Neural progenitor cell (in vitro differentiated cells): ENCODE measurements around the gene LMAN2L. TPM values are rescaled to one million over a fixed set of nuclear protein-coding genes. Genes with fewer than 3 reads are reported as not detected.

Experiments
- DNase-seq: peaks from one replicate; pipeline ENCODE4 v3.0.0-alpha.2; 2016; ENCODE audit warnings: low spot score
- H2AFZ ChIP-seq: fragments of 200-600 bp; sonication (generic); replicated peaks from 2 replicates; pipeline ENCODE4 v1.6.1; 2016; ENCODE audit warnings: antibody characterized with exemption
- H3F3A ChIP-seq: fragments of 200-600 bp; sonication (generic); 2 replicates; pipeline ENCODE4 v1.6.1; 2016; ENCODE audit warnings: antibody characterized with exemption, low read depth
- H3K27ac ChIP-seq: fragments of 200-600 bp; sonication (generic); 2 replicates; pipeline ENCODE4 v1.5.1; 2016; ENCODE audit warnings: mild to moderate bottlenecking
- H3K27me3 ChIP-seq: fragments of 200-600 bp; sonication (generic); 2 replicates; pipeline ENCODE4 v1.6.1; 2016; ENCODE audit warnings: mild to moderate bottlenecking, moderate library complexity
- H3K36me3 ChIP-seq: fragments of 200-600 bp; sonication (generic); 2 replicates; pipeline ENCODE4 v1.5.1; 2016
- H3K4me1 ChIP-seq: fragments of 200-600 bp; sonication (generic); 2 replicates; pipeline ENCODE4 v1.6.1; 2016; ENCODE audit warnings: mixed run types
- H3K4me2 ChIP-seq: fragments of 200-600 bp; sonication (generic); 2 replicates; pipeline ENCODE4 v1.6.1; 2016
- H3K4me3 ChIP-seq: fragments of 200-600 bp; sonication (generic); 2 replicates; pipeline ENCODE4 v1.5.1; 2016
- H3K79me2 ChIP-seq: fragments of 200-600 bp; sonication (generic); 2 replicates; pipeline ENCODE4 v1.6.1; 2016; ENCODE audit warnings: low read depth
- H3K9ac ChIP-seq: fragments of 200-600 bp; sonication (generic); 2 replicates; pipeline ENCODE4 v1.6.1; 2016
- H3K9me3 ChIP-seq: fragments of 200-600 bp; sonication (generic); 2 replicates; pipeline ENCODE4 v1.5.1; 2016; ENCODE audit warnings: low read depth
- H4K20me1 ChIP-seq: fragments of 200-600 bp; sonication (generic); 2 replicates; pipeline ENCODE4 v1.6.1; 2016; ENCODE audit warnings: low read depth
- H3K27ac Mint-ChIP-seq: 3 replicates; pipeline ENCODE4 v1.8.0; 2021; ENCODE audit warnings: mixed read lengths
- H3K27me3 Mint-ChIP-seq: 2 replicates; pipeline ENCODE4 v1.8.0; 2022; ENCODE audit warnings: low read depth, mild to moderate bottlenecking, inconsistent platforms, moderate library complexity, mixed read lengths; ENCODE audit not compliant: insufficient read depth
- H3K36me3 Mint-ChIP-seq: 3 replicates; pipeline ENCODE4 v1.8.0; 2021; ENCODE audit warnings: mixed read lengths
- H3K4me1 Mint-ChIP-seq: 3 replicates; pipeline ENCODE4 v1.8.0; 2021; ENCODE audit warnings: mixed read lengths
- H3K4me3 Mint-ChIP-seq: 3 replicates; pipeline ENCODE4 v1.8.0; 2021; ENCODE audit warnings: mild to moderate bottlenecking, moderate library complexity, mixed read lengths
- H3K9me3 Mint-ChIP-seq: 3 replicates; pipeline ENCODE4 v1.8.0; 2020; ENCODE audit warnings: mixed read lengths
- EZH2 ChIP-seq: fragments of 200-600 bp; sonication (generic); IDR thresholded peaks from 2 replicates; pipeline ENCODE4 v1.6.1; 2017; ENCODE audit warnings: antibody characterized with exemption, mild to moderate bottlenecking, moderate library complexity
- EZH2phosphoT487 ChIP-seq: fragments of 200-600 bp; sonication (generic); IDR thresholded peaks from 2 replicates; pipeline ENCODE4 v1.6.1; 2017; ENCODE audit warnings: antibody characterized with exemption
- total RNA-seq: library from RNA; depleted of rRNA; stranded (reverse); fragments of >200 nt; gene quantifications from 2 replicates; pipeline ENCODE4 v1.2.3, GENCODE V29; 2015; ENCODE audit warnings: low replicate concordance
- TF ChIP-seq, protein P1 (sequence below): fragments of 200-600 bp; sonication (generic); IDR thresholded peaks from 2 replicates; pipeline ENCODE4 v1.5.1; 2017; ENCODE audit warnings: antibody characterized with exemption, mild to moderate bottlenecking

Gene LMAN2L
- total RNA-seq, 1 donor from 2014 or later, result 25.9 TPM

DNA sequence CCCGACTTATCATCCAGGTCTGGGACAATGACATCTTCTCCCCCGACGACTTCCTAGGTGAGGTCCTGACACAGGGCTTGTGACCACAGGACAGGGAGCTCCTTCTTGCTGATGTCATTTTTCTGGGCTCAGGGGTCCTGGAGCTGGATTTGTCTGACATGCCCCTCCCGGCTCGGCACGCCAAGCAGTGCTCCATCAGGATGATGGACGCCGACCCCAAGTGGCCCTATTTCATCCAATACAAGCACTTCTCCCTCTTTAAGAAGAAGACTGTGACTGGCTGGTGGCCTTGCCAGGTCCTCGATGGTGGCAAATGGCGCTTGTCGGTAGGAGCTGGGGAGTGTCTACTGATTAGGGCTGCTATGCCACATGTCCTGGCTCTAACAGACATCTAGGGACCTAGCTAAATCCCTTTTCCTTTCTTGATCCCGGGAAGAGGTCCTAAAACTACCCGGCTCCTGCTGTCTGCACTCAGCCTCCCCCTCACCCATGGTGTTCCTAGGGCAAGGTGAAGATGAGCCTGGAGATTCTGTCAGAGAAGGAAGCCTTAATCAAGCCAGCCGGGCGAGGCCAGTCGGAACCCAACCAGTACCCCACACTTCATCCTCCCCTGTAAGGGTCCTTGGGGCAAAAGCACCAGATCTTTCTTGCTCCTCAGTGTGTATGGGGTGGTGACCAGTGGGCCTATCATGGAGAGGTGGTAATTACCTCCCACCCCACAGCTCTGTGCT is 36.7 kb downstream of the LMAN2L start:
- Mint-ChIP-seq H3K36me3 (peaks cover 47% of the 10 kb centered on the region), H3K9me3 (no peaks in the 10 kb centered on the region), H3K4me3 (no peak overlapping the region), H3K27me3 (no peaks in the 10 kb centered on the region), H3K27ac (no peak overlapping the region), H3K4me1 (no peaks in the 10 kb centered on the region)
- H3K79me2 ChIP-seq, result no peaks in the 10 kb centered on the region
- H3K4me3 ChIP-seq, result no peak overlapping the region
- H3K4me1 ChIP-seq, result no peaks in the 10 kb centered on the region
- no peak overlapping the region for H2AFZ ChIP-seq
- H3K27me3 ChIP-seq, result no peaks in the 10 kb centered on the region
- H3K4me2 ChIP-seq, result no peak overlapping the region
- no peaks in the 10 kb centered on the region for H3F3A ChIP-seq
- H3K9ac ChIP-seq, result no peak overlapping the region
- no peaks in the 10 kb centered on the region for H3K9me3 ChIP-seq
- no peak for TF ChIP-seq EZH2phosphoT487
- no peak for TF ChIP-seq EZH2
- no peaks in the 10 kb centered on the region for H3K36me3 ChIP-seq
- no peak overlapping the region for H3K27ac ChIP-seq
- no peak for DNase-seq
- peaks cover 2% of the 10 kb centered on the region for H4K20me1 ChIP-seq

DNA sequence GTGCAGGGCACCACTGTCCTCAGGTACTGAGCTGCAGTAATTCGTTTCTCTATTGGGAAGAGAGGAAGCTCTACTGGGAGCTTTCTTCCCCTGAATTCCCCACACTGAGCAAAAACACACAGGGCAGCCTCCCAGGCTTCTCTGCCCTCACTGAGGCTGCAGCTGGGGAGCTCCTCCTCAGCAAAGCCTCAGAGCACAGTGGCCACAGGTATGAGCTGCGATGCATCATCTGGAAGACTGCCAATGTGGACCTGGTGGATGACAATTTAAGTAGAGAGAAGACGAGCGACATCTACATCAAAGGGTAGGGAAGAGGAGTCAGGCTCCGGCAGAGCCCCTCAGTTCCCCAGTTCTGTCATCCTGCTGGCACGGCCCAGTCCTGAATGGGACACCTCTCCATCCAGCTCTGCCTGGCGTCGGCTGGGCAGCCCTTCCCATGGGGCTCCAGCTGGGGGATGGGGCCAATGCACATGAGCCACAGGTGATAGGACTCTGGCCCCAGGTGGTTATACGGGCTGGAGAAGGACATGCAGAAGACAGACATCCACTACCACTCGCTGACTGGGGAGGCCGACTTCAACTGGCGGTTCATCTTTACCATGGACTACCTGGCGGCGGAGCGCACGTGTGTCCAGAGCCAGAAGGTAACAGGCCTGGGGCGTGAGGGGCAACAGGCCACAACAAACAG is 37.6 kb downstream of the LMAN2L start:
- Histone ChIP-seq H3K27ac (no peak overlapping the region), H3K4me1 (no peaks in the 10 kb centered on the region), H3K9me3 (no peaks in the 10 kb centered on the region), H3K79me2 (no peaks in the 10 kb centered on the region), H4K20me1 (peaks cover 2% of the 10 kb centered on the region), H2AFZ (no peak overlapping the region), H3K36me3 (no peaks in the 10 kb centered on the region), H3F3A (no peaks in the 10 kb centered on the region), H3K27me3 (no peaks in the 10 kb centered on the region), H3K9ac (no peak overlapping the region), H3K4me2 (no peak overlapping the region), H3K4me3 (no peak overlapping the region)
- Mint-ChIP-seq H3K4me1 (no peaks in the 10 kb centered on the region), H3K9me3 (no peaks in the 10 kb centered on the region), H3K27me3 (no peaks in the 10 kb centered on the region), H3K4me3 (no peak overlapping the region), H3K27ac (no peak overlapping the region), H3K36me3 (peaks cover 39% of the 10 kb centered on the region)
- DNase-seq, result no peak
- TF ChIP-seq EZH2 (no peak), EZH2phosphoT487 (no peak)
- TF ChIP-seq, protein P1, sequence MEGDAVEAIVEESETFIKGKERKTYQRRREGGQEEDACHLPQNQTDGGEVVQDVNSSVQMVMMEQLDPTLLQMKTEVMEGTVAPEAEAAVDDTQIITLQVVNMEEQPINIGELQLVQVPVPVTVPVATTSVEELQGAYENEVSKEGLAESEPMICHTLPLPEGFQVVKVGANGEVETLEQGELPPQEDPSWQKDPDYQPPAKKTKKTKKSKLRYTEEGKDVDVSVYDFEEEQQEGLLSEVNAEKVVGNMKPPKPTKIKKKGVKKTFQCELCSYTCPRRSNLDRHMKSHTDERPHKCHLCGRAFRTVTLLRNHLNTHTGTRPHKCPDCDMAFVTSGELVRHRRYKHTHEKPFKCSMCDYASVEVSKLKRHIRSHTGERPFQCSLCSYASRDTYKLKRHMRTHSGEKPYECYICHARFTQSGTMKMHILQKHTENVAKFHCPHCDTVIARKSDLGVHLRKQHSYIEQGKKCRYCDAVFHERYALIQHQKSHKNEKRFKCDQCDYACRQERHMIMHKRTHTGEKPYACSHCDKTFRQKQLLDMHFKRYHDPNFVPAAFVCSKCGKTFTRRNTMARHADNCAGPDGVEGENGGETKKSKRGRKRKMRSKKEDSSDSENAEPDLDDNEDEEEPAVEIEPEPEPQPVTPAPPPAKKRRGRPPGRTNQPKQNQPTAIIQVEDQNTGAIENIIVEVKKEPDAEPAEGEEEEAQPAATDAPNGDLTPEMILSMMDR, result no peak

GRCh38 chr2:96701636-96702035 is 38.2 kb downstream of the LMAN2L start:
- Mint-ChIP-seq H3K27me3 (no peaks in the 10 kb centered on the region), H3K4me1 (no peaks in the 10 kb centered on the region), H3K9me3 (no peaks in the 10 kb centered on the region), H3K36me3 (peaks cover 34% of the 10 kb centered on the region), H3K4me3 (no peak overlapping the region), H3K27ac (no peak overlapping the region)
- no peak for DNase-seq
- H3K36me3 ChIP-seq, result no peaks in the 10 kb centered on the region
- no peaks in the 10 kb centered on the region for H3K9me3 ChIP-seq
- H3K27me3 ChIP-seq, result no peaks in the 10 kb centered on the region
- TF ChIP-seq EZH2 (no peak), EZH2phosphoT487 (no peak)
- TF ChIP-seq, protein P1, result no peak
- H3K79me2 ChIP-seq, result no peaks in the 10 kb centered on the region
- peaks cover 2% of the 10 kb centered on the region for H4K20me1 ChIP-seq
- H3K27ac ChIP-seq, result no peak overlapping the region
- no peak overlapping the region for H2AFZ ChIP-seq
- no peak overlapping the region for H3K4me2 ChIP-seq
- H3K4me1 ChIP-seq, result no peaks in the 10 kb centered on the region
- no peak overlapping the region for H3K4me3 ChIP-seq
- no peak overlapping the region for H3K9ac ChIP-seq
- H3F3A ChIP-seq, result no peaks in the 10 kb centered on the region

DNA sequence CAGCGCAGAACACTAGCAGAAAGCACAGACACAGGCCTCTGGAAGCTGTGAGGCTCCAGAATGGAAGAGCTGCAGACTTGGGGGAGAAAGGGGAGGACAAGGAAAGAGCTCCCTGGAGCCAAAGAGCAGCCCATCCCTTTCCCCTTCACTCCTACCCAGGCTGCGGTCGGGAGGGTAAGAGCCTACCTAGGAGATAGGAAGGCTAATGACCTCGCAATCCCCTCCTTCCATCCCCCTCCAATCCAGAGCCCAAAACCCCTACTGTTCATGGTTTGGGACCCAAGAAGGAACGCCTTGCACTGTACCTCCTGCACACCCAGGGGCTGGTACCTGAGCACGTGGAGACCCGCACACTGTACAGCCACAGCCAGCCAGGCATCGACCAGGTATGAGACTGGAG is 39.8 kb downstream of the LMAN2L start:
- DNase-seq, result no peak
- H3K9me3 ChIP-seq, result no peaks in the 10 kb centered on the region
- Mint-ChIP-seq H3K27me3 (no peaks in the 10 kb centered on the region), H3K4me3 (no peak overlapping the region), H3K36me3 (peaks cover 20% of the 10 kb centered on the region), H3K9me3 (no peaks in the 10 kb centered on the region), H3K27ac (no peak overlapping the region), H3K4me1 (peaks cover 4% of the 10 kb centered on the region)
- no peak for TF ChIP-seq EZH2
- TF ChIP-seq, protein P1, result no peak
- no peak for TF ChIP-seq EZH2phosphoT487
- H3K27me3 ChIP-seq, result no peaks in the 10 kb centered on the region
- H2AFZ ChIP-seq, result no peak overlapping the region
- no peak overlapping the region for H3K4me3 ChIP-seq
- H3K4me2 ChIP-seq, result no peak overlapping the region
- H3K27ac ChIP-seq, result no peak overlapping the region
- H3K4me1 ChIP-seq, result no peaks in the 10 kb centered on the region
- no peaks in the 10 kb centered on the region for H3F3A ChIP-seq
- no peaks in the 10 kb centered on the region for H3K79me2 ChIP-seq
- no peak overlapping the region for H3K9ac ChIP-seq
- H3K36me3 ChIP-seq, result no peaks in the 10 kb centered on the region
- peaks cover 2% of the 10 kb centered on the region for H4K20me1 ChIP-seq
